ENCODE results near the gene GPRC6A.
A peak's percentile ranks its signal among the peaks of the same experiment; 100 is the strongest.

GPRC6A gene

DNA sequence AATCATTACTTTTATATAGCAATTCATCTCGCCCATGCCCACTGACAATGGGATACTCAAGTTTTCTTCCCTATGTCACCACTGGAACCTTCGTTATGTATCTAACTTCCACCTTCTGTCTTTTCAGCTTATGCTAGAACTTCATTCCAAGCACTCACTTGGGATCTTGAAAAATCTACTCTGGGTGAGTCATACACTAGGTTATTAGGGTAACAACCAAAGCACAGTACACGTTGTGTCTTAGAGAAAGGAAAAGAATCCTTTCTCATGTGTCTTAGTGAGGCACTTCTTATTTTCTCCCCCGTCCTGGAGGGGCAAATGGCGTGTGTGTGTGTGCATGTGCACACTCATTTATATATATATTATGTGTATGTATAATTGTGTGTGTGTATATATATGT, 45.0 kb downstream of the GPRC6A start:
- DNase-seq: no peak

DNA sequence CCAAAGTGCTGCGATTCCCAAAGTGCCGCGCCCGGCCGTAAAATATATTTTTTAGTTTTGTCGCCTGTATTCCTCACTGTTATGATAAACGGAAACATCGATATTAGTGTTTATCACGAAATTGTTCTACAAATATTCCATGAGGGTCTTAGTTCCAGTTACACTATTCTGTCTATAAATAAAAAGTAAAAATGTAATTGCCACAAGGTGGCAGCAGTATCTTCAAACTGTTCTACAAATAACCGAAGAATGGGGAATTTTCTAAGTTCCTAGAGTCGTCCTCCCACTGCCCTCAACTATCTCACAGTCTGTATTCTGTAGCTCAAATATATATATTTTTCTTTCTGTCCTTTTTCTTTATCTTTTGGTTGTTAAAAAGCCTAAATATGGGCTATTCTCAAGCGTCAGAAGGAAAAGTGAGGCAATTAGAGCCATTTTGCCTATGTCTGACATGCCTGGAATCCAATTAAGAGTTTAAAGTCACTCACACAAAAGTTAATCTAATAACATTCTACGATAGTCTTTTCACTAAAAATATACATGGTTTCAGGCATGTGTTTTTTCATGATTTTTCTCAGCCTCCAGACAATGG, 49.2 kb downstream of the GPRC6A start:
- peak; percentile 28 for DNase-seq

DNA sequence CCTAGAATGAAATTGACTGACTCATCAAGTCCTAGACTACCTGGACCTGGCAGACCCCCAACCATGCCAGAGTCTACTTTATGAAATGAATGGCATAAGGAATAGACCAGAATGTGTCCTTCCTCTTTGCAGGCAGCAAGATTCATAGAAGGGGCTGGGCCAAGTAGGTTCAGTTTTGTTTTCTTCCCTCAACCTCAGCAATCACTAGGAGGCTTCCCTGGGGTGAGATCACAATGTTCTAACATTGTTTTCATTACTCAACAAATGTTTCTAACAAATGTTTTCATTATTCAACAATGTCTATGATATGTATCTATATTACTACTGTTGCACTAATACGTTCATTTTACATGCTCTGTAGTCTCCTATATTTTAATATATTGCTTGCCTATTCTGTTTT, 55.0 kb downstream of the GPRC6A start:
- no peak for DNase-seq

DNA sequence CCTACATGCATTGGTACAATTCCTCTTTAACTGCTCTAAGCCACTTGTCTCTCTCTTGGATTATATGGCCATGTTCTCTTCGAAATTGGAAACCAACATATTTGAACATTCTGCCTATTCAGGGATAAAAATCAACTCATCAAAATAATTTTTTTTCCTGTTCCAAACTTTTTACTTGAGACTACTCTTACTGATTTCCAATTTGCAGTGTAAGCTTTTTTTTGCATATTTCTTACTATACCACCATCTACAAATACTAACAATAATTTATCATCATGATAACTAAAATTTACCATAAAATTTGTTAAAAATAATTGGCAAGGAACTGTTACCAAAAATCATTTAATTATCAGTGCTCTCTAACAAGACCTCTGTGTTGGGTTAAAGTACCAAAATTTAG, 56.4 kb downstream of the GPRC6A start:
- DNase-seq: no peak

DNA sequence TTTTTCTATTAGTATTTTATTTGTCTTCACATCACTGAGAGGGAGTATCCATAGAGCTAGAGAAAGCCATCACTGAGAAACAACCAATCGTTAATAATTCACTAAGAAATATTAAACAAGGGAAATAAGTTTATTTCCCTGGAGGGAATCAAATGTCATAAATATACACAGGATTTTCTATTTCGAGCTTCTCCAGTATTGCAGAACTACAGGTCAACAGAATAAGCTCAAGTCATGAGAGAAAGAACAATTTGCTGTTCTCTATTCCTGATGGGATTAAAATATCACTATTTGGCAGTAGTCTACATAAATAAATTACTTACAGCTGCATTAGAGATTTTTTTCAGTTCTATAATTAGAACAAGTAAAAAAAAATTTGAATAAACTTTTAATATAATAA, 61.2 kb downstream of the GPRC6A start:
- DNase-seq: no peak

DNA sequence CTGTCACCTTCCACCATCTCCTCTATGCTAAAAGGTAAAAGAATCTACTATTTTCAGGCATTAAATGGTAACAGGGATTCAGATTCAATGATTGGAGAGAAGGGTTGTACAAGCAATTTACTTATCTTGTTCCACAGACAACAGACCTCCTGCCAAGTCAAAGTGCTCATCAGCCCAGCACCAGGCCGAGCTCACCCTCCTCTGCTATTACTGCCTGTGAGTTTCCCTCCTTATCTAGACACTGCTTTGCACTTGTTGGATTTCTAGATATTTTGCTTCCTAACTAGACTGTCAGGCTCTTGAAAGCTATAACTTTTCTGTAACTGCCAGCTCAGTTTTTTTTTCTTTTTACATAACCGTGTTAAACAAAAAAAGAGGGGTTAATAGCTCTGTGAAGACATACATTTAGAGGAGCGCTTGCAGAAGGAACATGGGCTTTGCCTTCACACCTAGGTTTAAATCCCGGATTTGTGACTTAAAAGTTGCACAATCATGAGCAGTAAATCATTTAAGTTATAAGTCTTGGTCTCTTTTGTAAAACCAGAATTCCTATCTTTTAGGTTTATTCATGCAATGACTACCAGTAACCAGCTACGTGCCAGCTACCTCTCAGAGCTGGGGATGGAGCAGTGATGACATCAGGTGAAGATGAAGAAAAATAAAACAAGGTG, 62.2 kb downstream of the GPRC6A start:
- no peak for DNase-seq

DNA sequence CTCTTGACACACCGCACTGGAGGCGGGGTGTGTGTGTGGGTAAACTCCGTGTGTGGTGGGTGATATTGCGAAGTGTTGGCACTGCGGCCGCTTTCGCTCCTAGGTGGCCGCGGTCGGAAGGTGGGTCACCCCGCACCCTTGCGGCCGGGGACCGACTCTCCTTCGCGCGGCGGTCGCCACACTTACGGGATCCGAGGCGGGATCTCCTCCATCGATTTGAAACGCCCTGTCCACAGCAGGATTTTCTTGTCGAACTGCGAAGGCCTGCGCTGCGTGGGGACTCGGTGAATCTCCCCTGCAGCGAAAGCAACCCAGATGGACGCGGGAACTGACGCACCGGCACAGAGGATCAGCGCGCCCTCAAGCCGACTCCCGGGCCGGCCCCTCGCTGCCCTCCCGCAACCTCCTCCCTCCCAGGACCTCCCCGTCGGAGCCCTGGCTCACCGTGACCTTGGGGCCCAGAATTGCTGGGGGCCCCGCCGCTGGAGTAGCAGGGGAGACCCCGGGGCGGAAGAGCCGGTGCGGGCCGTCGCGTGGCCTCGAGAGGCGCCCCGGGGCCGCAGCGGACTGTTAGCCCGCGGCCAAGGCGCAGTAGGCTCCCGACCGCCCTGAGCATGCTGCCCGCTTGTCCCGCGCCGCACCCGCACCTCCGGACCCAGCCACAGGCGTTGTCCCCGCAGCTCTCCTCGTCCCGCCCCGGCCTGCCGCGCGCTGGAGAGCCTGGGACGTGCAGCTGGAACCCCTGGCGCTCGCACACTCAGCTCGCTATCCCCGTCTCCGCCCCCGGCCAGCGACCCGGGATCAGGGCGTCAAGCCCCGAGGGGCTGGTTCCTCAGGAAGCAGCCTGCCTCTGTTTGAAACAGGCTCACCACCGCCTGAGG, 63.7 kb downstream of the GPRC6A start, which contains the start of gene FAM162B:
FAM162B (minus strand) TSS at position 759 of the 881 bp plus-strand sequence; CDS start at position 616, 143 bp downstream.
- no peak for DNase-seq

DNA sequence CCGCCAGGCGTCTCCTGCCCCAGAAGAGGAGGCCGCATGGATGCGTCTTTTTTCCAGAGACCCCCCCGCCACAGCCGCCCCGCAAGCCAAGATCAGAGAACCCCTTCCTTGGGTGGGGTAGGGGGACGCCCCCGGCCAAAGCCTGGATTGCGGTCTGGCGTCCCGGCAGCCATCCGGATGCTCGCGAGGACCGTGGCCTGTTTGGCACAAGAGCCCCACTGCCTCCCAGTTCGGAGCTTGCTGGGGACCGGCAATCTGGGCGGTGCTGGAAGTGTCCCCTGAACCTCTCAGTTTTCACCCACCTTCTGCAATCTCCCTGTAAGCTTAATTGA, 64.3 kb downstream of the GPRC6A start:
- DNase-seq: no peak

DNA sequence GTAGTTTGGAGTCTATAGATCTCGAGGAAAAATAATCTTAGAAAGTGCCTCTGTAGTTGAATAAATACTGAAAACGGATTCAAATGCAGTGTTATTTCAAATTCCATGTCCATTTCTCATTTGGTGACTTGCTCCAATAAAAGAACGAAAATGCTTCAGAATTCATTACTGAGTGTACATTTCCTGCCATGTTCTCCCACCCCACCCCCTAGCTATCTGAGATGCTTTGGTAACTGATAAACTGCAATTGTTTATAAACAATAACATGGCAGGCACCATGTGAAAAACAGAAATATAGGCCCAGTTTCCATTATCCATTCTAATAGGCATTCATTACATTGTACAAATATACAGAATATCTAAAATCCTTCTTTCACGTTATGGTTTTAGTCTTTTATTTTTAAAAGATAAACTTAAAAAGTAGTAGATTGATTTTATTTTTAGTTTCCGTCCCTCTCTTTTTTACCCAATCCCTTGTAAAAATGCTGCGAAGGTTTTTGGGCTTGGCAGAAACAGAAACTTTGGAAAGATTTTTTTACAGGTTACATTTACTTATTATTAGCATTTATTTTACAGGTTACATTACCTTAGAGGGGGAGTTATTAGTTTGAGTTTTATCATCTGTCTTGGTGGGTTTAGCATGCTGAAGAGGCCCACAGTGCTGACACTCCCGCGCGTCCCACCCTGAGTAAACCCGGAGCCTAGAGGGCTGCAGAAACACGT, 64.8 kb downstream of the GPRC6A start:
- DNase-seq: no peak

DNA sequence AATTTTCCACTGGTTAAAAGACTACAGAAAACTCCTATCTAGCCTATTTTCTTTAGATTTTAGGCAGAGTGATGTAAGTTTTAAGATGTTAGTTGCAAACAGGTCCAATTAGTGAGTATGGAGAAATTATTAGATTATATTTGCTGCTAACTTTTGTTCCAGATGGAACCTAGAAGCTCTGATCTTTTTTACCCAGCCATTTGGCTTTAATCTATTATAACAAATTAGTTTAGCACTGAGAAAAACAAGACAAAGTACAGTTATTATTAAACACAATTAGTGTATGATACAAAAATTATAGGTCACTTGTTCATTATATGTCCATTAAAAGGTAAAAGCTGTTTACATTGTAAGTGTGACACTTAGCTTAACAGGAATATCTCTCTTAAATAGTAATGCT, 65.8 kb downstream of the GPRC6A start:
- no peak for DNase-seq

DNA sequence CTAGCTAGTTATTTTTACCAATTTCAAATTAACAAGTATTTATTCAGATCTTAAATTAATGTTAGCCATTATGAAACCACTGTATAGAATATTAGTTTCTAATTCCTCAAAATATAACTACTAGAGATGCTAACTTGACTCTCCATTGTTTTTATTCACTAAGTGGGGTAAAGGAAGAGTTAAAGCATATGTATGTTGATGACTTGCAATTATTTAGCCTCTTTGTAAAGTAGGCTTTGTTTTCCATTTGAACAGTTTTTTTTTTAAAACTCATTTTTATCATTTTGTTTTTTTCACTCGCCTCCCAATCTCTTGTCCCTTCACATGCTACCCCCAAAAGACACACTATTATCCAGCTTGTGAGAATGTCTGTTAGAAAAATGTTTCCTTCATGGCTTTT, 66.6 kb downstream of the GPRC6A start:
- no peak for DNase-seq

DNA sequence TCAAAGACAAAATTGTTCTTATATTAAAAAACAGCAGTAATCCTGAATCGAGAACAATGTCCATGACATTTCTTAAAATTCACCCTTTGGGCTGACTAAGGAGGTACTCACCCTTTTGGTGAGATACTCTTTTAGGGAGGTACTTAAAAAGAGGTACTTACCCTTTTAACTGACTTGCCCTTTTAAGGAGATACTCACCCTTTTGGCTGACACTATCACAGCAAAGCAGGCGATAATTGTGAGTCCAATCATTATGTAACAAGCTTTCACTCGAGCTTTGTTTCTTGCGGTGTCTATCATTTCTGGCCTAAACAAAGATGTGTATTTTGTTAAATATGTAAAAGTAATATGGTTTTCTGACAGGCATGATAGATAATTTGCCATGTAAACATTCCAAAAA, 67.1 kb downstream of the GPRC6A start:
- no peak for DNase-seq

DNA sequence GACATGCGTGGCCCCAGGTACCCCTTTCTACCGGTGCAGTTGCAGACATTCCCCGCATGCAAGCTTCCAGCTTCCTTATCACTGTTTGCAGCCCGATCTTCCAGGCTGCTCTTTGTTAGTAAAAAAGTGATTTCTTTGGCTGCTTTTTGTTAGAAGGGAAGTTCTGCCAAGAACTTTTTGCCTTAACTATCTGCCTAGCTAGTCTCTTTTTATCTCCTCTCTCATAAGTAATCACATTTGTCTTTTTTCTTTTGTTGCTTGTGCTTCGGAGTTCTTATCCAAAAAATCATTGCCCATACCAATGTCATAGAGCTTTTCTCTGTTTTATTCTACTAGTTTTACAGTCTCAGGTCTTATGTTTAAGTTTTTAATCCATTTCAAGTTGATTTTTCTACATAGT, 83.7 kb downstream of the GPRC6A start:
- no peak for DNase-seq
